ENCODE measurements around the gene VGLL3. TPM values are rescaled to one million over a fixed set of nuclear protein-coding genes. Genes with fewer than 3 reads are reported as not detected.

VGLL3 gene, protein sequence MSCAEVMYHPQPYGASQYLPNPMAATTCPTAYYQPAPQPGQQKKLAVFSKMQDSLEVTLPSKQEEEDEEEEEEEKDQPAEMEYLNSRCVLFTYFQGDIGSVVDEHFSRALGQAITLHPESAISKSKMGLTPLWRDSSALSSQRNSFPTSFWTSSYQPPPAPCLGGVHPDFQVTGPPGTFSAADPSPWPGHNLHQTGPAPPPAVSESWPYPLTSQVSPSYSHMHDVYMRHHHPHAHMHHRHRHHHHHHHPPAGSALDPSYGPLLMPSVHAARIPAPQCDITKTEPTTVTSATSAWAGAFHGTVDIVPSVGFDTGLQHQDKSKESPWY
- total RNA-seq = 10 to 100 TPM; 13.4 to 36.3 (median 30.9) TPM
- 10 to 100 TPM in 1 of 2 donors, 1 to 10 TPM in 1; 7.7 to 12.2 TPM for polyA plus RNA-seq
- long read RNA-seq, donor 1, partial matches to known transcripts = 0 of 1 reads
- long read RNA-seq, donor 1, other reads (novel, unspliced or antisense) = 1 of 1 reads
- long read RNA-seq, donor 2, full-length matches to known transcripts = 1 of 1 reads
- long read RNA-seq, donor 2, partial matches to known transcripts = 0 of 1 reads
- long read RNA-seq, donor 2, other reads (novel, unspliced or antisense) = 0 of 1 reads
- long read RNA-seq, donor 3, full-length matches to known transcripts = 2 of 21 reads
- long read RNA-seq, donor 3, partial matches to known transcripts = 1 of 21 reads
- long read RNA-seq, donor 3, other reads (novel, unspliced or antisense) = 18 of 21 reads

DNA sequence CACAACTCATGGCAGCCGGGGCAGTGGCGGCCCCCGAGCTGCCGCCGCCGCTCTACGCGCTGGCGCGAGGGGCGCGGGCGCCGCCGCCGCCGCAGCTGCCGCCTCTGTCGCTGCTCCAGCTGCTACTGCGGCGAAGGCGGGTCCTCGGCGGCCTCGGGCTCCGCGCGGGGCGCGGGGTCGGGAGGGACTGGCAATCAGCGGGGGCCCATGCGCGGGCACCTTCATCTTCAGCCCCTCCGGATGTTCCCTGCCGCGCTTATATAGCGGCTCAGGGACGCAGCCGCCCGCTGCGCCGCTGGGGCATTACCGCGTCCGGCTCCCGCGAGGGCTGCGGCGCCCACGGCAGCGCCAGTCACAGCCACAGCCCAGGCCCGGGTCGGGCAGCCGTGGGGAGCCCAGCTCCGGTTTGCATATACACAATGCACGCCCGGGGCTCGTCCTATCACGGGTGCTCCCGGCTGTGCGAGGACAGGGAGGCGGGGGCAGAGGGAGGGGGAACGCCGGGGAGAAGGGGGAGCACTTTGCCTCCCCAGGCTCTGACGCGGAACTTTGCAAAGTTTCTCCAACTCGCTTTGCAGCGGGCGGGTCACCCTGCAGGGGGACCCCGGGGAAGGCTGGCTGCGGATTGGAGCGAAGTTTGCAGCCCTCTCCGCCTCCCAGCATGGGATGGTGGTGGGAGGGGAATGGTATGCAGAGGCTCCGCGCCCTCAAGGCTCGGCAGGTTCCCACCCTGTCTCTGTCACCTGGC lies at the start of gene VGLL3:
Gene VGLL3 (minus strand): TSS at position 416 of the 748 bp plus-strand sequence. CDS start 406 bp downstream, at position 10.
- peak within 1 kb of the TSS; percentile 76 to 95 for H3K27ac ChIP-seq
- no peaks in the 10 kb centered on the region for H3K9me3 ChIP-seq
- TF ChIP-seq, protein P1, sequence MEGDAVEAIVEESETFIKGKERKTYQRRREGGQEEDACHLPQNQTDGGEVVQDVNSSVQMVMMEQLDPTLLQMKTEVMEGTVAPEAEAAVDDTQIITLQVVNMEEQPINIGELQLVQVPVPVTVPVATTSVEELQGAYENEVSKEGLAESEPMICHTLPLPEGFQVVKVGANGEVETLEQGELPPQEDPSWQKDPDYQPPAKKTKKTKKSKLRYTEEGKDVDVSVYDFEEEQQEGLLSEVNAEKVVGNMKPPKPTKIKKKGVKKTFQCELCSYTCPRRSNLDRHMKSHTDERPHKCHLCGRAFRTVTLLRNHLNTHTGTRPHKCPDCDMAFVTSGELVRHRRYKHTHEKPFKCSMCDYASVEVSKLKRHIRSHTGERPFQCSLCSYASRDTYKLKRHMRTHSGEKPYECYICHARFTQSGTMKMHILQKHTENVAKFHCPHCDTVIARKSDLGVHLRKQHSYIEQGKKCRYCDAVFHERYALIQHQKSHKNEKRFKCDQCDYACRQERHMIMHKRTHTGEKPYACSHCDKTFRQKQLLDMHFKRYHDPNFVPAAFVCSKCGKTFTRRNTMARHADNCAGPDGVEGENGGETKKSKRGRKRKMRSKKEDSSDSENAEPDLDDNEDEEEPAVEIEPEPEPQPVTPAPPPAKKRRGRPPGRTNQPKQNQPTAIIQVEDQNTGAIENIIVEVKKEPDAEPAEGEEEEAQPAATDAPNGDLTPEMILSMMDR (IDR thresholded peaks at IDR 0.05) = no peak
- peak; percentile 26 for TF ChIP-seq POLR2A (IDR thresholded peaks at IDR 0.05)
- H3K4me1 ChIP-seq (ENCODE audit: insufficient read depth) = peaks cover 2% of the 10 kb centered on the region
- H3K4me3 ChIP-seq = peak within 1 kb of the TSS; percentile 70
- intact Hi-C loops (cut with DNase I) = loop anchor here in 1 of 4 donors (10.0 kb wide), 1 partner anchor 94 kb away; no protein-coding TSS in a partner anchor
- 0 to 1% (median 1%) methylated on average over 72 to 77 of the region's 77 CpGs for WGBS, 3 donors
- H3K36me3 ChIP-seq = no peaks in the 10 kb centered on the region
- no peaks in the 10 kb centered on the region for H3K27me3 ChIP-seq
- DNase-seq = peak; percentile 80 to 87 (median 81)

DNA sequence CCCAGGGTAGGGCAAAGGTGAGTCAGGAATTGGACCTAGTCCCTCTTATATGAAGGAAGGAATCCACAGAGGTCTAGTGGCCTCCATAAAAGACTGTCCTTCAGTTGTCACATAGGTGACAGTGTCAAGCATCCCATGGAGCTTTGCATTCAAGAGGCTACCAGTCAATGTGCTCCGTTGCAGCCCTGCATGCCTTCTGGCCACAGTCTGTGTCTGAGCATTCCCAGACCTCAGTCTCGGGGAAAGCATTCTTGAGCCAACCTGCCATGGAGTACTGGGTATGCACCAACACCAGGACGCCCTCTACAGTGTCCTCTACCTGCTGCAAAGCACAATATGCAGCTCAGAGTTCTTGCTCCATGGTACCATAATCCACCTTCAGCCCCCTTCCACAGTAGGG lies 46.7 kb upstream of the VGLL3 start:
- Histone ChIP-seq H3K27ac (no peak overlapping the region), H3K4me1 (ENCODE audit: insufficient read depth) (peaks cover 1% of the 10 kb centered on the region), H3K9me3 (no peaks in the 10 kb centered on the region), H3K4me3 (no peak overlapping the region), H3K27me3 (no peaks in the 10 kb centered on the region), H3K36me3 (no peaks in the 10 kb centered on the region)
- intact Hi-C loops (cut with DNase I) = loop anchor here in 1 of 4 donors (2.0 kb wide), 1 partner anchor 19 kb away; no protein-coding TSS in a partner anchor
- TF ChIP-seq EP300 (IDR thresholded peaks at IDR 0.05) (no peak), POLR2A (IDR thresholded peaks at IDR 0.05) (no peak)
- TF ChIP-seq, protein P1 (IDR thresholded peaks at IDR 0.05) = no peak
- 92 to 96% (median 92%) methylated on average over 3 of the region's 3 CpGs for WGBS, 3 donors
- DNase-seq = no peak

DNA sequence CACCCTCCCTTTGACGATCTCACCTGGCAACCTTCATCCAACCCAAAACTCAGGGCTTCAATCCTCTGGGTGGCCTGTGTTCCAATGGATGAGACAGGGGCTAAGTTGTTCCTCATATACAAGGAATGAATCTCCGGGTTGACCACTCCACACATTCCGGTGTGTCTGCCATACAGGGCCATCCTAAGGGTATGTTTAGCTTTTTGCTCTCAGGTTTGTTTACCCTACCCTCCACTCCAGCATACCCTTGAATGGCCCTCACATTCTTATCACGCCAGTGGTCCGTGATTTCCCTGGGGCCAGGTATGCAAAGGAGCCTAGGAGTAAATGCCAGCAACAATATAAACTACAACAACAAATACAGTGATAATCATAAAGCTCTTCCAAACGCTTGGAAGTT lies 45.7 kb upstream of the VGLL3 start:
- H3K36me3 ChIP-seq = no peaks in the 10 kb centered on the region
- TF ChIP-seq POLR2A (IDR thresholded peaks at IDR 0.05) (no peak), EP300 (IDR thresholded peaks at IDR 0.05) (no peak)
- TF ChIP-seq, protein P1 (IDR thresholded peaks at IDR 0.05) = no peak
- no peak overlapping the region for H3K27ac ChIP-seq
- no peaks in the 10 kb centered on the region for H3K27me3 ChIP-seq
- intact Hi-C loops (cut with DNase I) = no loop called here
- no peaks in the 10 kb centered on the region for H3K9me3 ChIP-seq
- peaks cover under 1% of the 10 kb centered on the region for H3K4me1 ChIP-seq (ENCODE audit: insufficient read depth)
- WGBS, 3 donors = 92 to 96% (median 93%) methylated on average over 6 of the region's 6 CpGs
- no peak for DNase-seq
- no peak overlapping the region for H3K4me3 ChIP-seq

DNA sequence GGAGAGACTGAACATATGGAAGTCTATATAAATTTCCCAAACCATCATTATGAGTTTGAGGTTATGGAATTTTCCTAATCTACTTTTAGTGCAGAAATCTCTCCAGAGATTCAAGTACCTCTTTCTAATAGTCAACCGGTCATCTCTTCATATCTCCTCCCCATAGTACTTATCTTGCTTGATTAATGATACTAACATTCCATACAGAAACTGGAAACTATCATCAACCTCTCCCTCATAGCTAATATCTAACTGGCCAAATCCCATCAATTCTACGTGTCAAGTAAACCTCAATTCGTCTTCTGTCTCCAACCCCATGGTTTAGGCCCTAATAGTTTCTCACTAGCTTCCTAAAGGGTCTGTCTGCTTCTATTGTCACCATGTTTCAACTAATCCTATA lies 44.4 kb upstream of the VGLL3 start:
- Histone ChIP-seq H3K4me3 (no peak overlapping the region), H3K4me1 (ENCODE audit: insufficient read depth) (no peaks in the 10 kb centered on the region), H3K36me3 (no peaks in the 10 kb centered on the region), H3K9me3 (no peaks in the 10 kb centered on the region), H3K27ac (no peak overlapping the region), H3K27me3 (no peaks in the 10 kb centered on the region)
- TF ChIP-seq, protein P1 (IDR thresholded peaks at IDR 0.05) = no peak
- no peak for TF ChIP-seq POLR2A (IDR thresholded peaks at IDR 0.05)
- no peak for TF ChIP-seq EP300 (IDR thresholded peaks at IDR 0.05)
- intact Hi-C loops (cut with DNase I) = no loop called here
- DNase-seq = no peak
- 63 to 79% (median 76%) methylated on average over 3 of the region's 3 CpGs for WGBS, 3 donors
